GM19372 (cell line): ENCODE results near the gene PARM1.

Experiments used
- ATAC-seq: cut with Tn5 transposase; IDR thresholded peaks from one replicate; pipeline ENCODE4 v1.9.1; 2021; ENCODE audit warnings: mild to moderate bottlenecking, low read depth, moderate library complexity; ENCODE audit not compliant: unreplicated experiment

Gene PARM1

DNA sequence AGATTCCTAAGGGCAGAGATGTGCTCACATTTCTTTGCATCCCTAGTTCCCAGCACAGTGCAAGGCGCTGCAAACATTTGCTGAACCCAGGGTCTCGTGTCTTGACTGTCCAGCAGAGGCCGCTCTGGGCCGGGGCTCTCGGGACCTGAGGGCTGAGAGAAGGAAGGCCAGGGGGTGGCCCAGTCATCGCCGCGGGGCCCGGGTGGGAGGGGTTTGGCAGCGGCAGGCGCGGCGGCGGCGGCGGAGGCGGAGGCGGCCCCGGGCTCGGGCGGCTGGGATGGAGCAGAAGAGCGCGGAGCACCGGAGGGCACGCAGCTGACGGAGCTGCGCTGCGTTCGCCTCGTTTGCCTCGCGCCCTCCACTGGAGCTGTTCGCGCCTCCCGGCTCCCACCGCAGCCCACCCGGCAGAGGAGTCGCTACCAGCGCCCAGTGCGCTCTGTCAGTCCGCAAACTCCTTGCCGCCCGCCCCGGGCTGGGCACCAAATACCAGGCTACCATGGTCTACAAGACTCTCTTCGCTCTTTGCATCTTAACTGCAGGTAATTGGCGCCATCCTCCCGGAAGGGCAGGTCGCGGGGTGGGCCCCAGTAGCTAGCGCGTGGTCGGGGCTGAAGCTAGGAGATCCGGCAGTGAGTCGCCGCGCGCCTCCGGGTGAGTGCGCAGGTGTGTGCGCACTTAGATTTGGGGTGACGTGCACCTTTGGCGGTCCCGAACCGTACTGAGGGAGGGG, at the start of gene PARM1:
PARM1 (plus strand) TSS at position 285 of the 730 bp plus-strand sequence; CDS start at position 497, 212 bp downstream.
- peak; percentile 86 for ATAC-seq

- ATAC-seq: no peak
Measured at GRCh38 chr4:74884266-74884665, 48.6 kb upstream of the PARM1 start.

GRCh38 chr4:74886484-74886883, 46.4 kb upstream of the PARM1 start:
- ATAC-seq: no peak

DNA sequence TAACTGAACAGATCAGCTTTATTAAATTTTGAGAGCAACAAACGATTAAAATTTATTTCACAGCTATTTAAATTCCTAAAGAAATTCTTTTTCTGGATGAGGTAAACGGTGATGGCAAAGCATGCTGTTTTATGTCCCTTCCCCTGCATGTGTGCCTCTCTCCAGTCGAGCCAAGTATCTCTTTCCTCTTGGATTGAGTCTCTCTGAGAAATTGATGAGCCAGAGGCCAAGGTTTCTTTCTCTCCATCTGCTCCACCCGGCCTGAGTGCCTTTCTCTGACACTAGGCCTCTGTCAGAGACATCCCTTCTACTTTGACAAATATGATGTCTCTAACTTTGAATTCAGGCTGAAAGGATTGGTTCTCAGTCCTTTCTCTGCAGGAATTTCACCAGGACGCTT, 42.6 kb upstream of the PARM1 start:
- no peak for ATAC-seq

DNA sequence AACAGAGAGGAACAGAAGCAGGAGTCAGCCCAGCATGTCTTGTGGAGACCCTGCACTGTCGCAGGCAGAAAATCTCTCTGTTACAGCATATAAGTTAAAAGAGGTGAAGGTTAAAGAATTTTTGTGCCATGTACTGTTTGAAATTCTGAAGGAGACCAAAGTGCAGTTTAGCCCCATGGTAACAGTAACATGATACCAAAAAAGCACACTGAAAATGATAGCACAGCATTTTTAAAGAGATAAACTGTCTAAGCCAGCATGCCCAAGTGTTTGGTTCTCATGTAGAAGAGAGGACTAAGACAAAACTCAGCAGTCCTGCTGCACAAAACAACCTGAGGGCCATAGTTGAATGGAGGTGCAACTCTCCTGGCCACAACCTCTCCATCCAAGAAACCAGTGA, 41.9 kb upstream of the PARM1 start:
- ATAC-seq: no peak

GRCh38 chr4:74893171-74893570, 39.7 kb upstream of the PARM1 start:
- no peak for ATAC-seq

- no peak for ATAC-seq
Measured at GRCh38 chr4:74896595-74896994, 36.3 kb upstream of the PARM1 start.

DNA sequence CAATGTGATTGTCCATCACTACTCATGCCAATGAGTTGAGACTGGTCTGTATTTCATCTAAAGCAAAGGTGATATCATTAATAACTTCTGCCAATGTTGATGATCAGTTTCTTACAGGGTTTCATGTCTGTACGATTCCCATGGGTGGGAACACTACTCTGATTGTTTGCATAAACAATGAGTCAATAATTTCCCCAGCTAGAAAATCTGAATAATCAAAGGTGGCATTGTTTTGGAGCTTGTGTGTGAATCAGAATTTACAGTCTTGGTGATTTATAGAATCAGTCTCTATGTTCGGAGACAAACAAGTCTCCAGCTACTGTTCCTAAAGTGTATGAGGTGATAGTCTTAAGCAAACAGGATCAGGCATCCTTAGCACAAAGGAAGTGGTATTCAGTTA, 35.5 kb upstream of the PARM1 start:
- no peak for ATAC-seq

DNA sequence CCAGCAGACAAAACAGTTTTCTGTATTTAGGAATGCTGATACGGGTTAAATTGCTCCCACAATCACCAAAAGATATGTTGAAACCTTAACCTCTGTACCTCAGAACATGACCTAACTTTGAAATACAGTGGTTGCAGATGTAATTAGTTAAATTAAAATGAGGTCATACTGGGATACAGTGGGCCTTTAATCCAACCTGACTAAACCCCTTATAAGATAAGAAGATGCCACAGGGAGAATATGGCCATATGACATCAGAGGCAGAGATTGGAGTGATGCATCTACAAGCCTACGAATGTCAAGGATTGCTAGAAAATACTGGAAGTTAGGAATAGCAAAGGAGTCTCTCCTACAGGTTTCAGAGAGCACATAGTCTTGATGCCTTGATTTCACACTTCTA, 32.1 kb upstream of the PARM1 start:
- no peak for ATAC-seq

- ATAC-seq: no peak
Measured at GRCh38 chr4:74904509-74905065, 28.3 kb upstream of the PARM1 start.

DNA sequence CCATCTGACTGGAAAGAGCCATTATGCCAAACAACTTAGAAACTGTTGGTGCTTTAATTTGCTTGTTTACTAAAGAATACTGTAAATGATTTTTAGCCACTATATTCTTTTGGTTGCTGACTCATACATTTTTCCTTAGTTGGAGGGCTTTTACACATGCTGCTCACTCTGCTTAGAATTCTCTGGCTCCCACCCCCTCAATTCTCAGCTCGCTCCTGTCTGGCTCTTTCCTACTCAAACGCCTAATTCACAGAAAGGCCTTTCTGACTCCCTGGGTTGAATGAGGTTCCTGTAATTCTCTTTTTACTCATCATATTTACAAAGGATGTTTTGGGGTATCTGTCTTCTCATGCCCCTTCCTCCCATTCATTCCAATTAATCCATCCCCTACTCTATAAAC, 26.1 kb upstream of the PARM1 start:
- ATAC-seq: no peak

DNA sequence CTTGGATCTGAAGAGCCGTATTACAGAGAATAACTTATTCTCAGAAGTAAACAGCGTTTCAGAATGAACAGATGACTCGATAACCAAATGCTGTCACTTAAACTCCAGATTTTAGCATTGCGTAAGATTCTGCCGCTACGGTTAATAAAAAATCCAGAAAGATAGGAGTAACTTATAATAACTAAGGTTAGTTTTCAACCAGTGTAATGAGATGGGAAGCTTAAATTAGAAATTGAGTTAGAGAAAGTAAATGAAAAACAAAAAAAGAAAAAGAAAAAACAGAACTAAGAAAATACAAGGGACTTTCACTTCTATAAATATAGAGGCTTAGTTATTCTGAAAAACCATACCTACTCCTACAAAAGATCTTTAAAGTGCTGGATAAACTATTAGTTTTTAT, 13.1 kb upstream of the PARM1 start:
- no peak for ATAC-seq

DNA sequence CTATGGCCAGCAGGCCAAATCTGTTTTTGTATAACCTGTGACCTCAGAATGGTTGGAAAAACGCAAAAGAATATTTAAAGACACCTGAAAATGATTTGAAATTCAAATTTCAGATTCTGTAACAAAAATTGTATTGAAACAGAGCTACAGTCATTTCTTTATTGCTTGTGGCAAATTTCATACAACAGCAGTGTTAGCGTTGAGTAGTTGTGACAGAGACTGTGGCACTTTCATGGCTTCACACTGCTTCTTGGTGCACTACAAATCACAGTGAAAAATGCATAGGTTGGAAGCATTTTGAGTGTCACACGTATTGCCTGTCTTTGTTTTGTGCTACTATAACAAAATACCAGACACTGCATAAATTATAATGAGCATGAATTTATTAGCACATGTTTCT, 12.2 kb upstream of the PARM1 start:
- no peak for ATAC-seq

DNA sequence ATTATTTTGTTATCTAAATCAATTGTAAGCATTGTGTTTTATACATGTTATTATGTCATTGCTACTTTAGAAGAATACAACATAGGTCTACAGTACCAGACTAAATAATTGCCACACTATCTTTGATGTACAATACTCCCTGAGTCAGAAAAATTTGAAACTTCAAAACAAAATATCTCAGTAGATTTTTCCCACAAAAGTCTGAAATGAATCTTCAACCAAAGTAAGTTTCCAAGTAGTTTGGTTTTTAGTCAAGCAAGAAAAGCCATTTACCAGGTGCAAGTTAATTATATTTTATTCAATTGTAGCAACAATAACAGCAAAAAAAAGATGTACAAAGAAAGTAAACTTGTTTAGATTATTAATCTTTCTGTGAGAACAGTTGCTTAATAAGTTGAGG, 11.4 kb upstream of the PARM1 start:
- no peak for ATAC-seq

DNA sequence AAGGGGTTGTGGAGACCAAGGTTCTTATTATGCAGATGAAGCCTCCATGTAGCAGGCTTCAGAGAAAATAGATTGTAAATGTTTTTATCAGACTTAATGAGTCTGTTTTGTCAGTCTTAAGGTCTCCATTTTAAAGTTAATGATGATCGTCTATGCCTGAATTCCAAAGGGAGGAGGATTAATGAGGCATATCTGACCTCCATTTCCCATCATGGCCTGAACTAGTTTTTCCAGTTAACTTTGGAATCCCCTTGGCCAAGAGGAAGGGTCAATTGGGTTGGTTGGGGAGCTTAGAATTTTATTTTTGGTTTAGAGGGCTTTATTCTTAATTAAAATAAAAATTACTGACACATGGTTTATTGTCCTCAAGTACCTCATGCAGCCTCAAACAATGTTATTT, 6.9 kb upstream of the PARM1 start:
- ATAC-seq: no peak

DNA sequence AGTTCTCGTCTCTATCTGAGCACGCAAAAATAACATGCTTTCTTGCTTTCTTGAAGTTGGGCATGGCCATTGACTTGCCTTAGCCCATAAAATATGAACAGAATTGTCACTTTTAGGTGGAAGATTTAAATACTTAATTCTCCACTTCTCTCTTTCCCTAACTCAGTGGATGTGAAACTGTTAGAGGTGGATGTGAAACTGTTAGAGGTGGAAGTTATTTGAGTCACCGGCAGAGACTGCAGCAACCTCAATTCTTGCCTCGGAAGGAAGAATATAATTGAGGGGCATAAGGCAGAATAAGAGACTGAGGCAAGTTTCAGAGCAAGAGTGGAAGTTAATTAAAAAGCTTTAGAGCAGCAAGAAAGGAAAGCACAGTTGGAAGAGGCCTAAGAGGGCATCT, 2.8 kb upstream of the PARM1 start:
- ATAC-seq: no peak

DNA sequence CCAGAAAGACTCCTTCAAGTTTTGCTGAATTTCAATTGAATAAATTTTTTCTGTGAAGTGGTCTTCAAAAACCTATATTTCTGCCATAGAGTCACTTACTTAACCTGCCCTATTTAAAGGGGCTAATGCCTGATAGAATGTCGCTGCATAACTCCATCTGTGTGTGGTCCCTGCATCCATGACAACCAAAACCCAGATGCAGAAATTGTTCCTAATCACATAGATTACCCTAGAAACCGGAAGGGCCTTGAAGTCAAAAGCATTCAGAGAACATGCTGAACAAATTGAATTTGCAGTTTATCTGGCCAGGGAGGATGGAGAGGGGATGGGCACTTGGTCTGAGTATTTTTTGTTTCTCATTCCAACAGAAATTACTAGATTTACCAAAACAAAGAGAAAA, 1.5 kb upstream of the PARM1 start:
- no peak for ATAC-seq

- no peak for ATAC-seq
Measured at GRCh38 chr4:74932010-74932409, 906 bp upstream of the PARM1 start.

- no peak for ATAC-seq
Measured at GRCh38 chr4:74933562-74934015, 673 bp downstream of the PARM1 start.

DNA sequence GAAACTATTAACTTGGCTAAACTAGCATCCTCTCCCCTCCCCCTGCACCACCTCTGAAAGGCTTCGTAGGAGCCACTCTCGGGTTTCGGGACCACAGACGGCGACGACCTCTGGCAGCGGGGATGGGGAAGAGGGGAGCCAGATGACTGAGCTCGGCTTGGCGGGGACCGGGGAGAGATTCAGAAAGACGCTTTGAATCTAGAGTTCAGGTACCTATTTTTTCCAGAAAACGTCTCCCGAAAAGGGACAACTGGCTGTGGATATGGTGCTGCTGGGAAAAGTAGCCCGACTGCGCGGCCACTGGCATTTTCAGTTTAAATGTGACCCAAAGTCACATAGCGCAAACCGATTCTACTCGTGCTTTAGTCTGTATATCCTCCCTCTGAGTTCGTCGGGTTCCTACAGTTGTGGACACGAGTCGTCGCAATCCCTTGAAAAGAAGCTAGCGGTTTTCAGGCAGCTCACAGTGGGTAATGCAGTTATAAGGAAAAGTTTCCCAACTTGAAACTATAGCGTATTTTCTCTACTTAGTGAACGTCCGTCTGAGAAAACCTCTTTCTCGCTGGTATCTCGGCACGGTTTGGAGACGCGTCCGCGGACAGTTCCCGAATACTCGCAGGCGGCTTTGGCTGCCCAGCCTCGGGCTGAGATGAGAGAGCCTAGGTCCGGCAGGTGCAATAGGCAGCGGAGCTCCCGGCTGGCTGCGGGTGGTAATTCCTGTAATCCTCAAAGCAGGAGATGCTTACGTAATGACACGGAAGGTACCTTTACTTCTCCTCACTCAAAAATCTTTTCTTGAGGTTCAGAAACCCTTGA, 1.3 kb downstream of the PARM1 start:
- no peak for ATAC-seq

DNA sequence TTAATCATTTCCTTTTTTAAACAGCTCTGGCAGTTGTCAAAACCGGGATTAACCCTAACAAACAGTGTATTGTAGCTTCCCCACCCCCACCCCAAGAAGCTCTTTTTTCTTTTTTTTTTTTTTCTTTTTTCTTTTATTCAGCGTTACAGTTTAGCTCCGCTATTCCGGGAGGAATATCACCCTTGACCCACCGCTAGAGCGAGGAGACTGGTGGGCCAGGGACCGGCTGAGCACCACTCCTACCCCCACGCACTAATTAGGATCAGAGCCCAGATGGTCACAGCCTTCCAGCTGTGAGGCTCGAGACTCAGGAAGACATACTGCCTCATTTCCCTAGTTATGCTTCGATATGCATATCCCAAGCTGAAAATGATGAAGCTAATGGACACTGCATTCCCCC, 2.0 kb downstream of the PARM1 start:
- ATAC-seq: no peak

- ATAC-seq: no peak
Measured at GRCh38 chr4:74941123-74941522, 8.2 kb downstream of the PARM1 start.
